Kidney (tissue), 14 donors: ENCODE results near the gene WDR49. TPM values are rescaled to one million over a fixed set of nuclear protein-coding genes. Genes with fewer than 3 reads are reported as not detected.
A peak's percentile ranks its signal among the peaks of the same experiment; 100 is the strongest.

Experiments
- DNase-seq, 5 donors: peaks; one replicate each; pipeline ENCODE4 v3.0.0-alpha.2; 2013 to 2020
- FAIRE-seq: peaks from 2 replicates; lab custom pipeline; 2012; peaks lifted over from hg19 to GRCh38; lab: Jason Lieb, UNC
- H3K27ac ChIP-seq, 2 donors: one replicate each; pipeline ENCODE4 v1.7.0; 2013; ENCODE audit warnings: low read depth in 2 of 2, low read length in 2 of 2, inconsistent platforms in 1 of 2
- H3K27me3 ChIP-seq: one replicate; pipeline ENCODE4 v1.7.1; 2013; ENCODE audit warnings: low read length, inconsistent platforms; ENCODE audit not compliant: control insufficient read depth, insufficient read depth
- H3K36me3 ChIP-seq, 3 donors: one replicate each; pipeline versions ENCODE4 v1.7.0 to v1.7.1; 2013; ENCODE audit warnings: low read length in 3 of 3, control low read depth in 1 of 3, inconsistent platforms in 1 of 3; ENCODE audit not compliant: insufficient read depth in 3 of 3, control insufficient read depth in 2 of 3
- H3K4me1 ChIP-seq, 3 donors: one replicate each; pipeline versions ENCODE4 v1.7.0 to v1.7.1; 2013; ENCODE audit warnings: low read length in 3 of 3, inconsistent platforms in 1 of 3, low read depth in 1 of 3; ENCODE audit not compliant: control insufficient read depth in 2 of 3, insufficient read depth in 2 of 3
- H3K4me3 ChIP-seq, 3 donors: one replicate each; pipeline versions ENCODE4 v1.7.0 to v1.8.1; 2013; ENCODE audit warnings: low read length in 3 of 3, control low read depth in 1 of 3, inconsistent platforms in 1 of 3
- H3K9ac ChIP-seq, 3 donors: one replicate each; pipeline versions ENCODE4 v1.7.0 to v1.7.1; 2013; ENCODE audit warnings: low read length in 3 of 3, control low read depth in 1 of 3, inconsistent platforms in 1 of 3
- H3K9me3 ChIP-seq, 3 donors: one replicate each; pipeline versions ENCODE4 v1.7.0 to v1.7.1; 2013; ENCODE audit warnings: low read length in 3 of 3, control low read depth in 1 of 3, inconsistent platforms in 1 of 3; ENCODE audit not compliant: control insufficient read depth in 2 of 3, insufficient read depth in 1 of 3
- intact Hi-C: fragments of 100-400 bp; cut with DNase I; formaldehyde crosslinking; loops from one replicate; pipeline ENCODE4 v1.11.1; 2022
- polyA plus RNA-seq: library from polyadenylated mRNA; stranded (reverse); fragments of 350-450 nt; fragmentation: Illumina TruSeq; extraction: RNeasy Lipid Tissue Mini Kit (QIAGEN cat#74804); gene quantifications from one replicate; pipeline ENCODE4 v1.2.3, GENCODE V29; 2014; ENCODE audit warnings: low read depth, low replicate concordance; ENCODE audit not compliant: insufficient read depth
- total RNA-seq: library from RNA; stranded (reverse); fragmentation: NEBNext Ultra II Directional; extraction: Animal tissue kit (Norgen Biotek cat#: 25700); gene quantifications from one replicate; pipeline ENCODE4 v1.2.1, GENCODE V29; 2021
- TF ChIP-seq, protein P1 (sequence below): IDR thresholded peaks from 3 replicates; pipeline ENCODE4 v1.5.1; 2012; ENCODE audit warnings: mild to moderate bottlenecking, moderate library complexity, borderline replicate concordance; ENCODE audit not compliant: insufficient read depth; ENCODE audit errors: extremely low read depth
- donor health status: control.
- donor health status: control.
- donor health status: control.
- donor health status: control.
- donor health status: control.
- donor health status: DM: yes; HTN: yes; CAD: no.
- donor health status: Normal renal cell carcinoma (clear cell type).

Gene WDR49
- total and polyA plus RNA-seq, 2 donors from 2014 or later, result 0.43 to 1.0 TPM

DNA sequence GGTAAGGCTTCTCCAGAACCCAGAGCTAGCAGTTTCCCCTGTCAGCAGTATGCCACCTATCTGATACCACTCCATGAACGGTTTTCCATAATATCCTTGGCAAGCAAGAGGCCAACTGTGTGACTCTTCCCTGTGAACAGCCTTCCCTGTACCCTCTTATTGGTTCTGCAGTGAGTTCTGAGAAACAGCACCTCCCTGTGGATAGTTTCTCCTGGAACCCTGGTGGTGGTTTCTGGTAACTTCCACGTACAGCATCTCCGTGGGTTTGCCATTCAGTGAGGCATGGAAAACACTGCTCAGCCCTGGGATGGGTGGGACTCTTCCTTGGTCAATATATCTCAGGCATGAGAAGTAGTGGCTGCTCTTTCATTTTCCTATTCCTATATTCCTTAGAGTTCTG, 160.5 kb downstream of the WDR49 start:
- H3K9ac ChIP-seq, result no peak overlapping the region
- no peaks in the 10 kb centered on the region for H3K9me3 ChIP-seq
- no peak overlapping the region for H3K27ac ChIP-seq
- FAIRE-seq, result no peak
- DNase-seq, result no peak
- H3K4me1 ChIP-seq, result no peaks in the 10 kb centered on the region
- no peaks in the 10 kb centered on the region for H3K36me3 ChIP-seq
- TF ChIP-seq, protein P1, sequence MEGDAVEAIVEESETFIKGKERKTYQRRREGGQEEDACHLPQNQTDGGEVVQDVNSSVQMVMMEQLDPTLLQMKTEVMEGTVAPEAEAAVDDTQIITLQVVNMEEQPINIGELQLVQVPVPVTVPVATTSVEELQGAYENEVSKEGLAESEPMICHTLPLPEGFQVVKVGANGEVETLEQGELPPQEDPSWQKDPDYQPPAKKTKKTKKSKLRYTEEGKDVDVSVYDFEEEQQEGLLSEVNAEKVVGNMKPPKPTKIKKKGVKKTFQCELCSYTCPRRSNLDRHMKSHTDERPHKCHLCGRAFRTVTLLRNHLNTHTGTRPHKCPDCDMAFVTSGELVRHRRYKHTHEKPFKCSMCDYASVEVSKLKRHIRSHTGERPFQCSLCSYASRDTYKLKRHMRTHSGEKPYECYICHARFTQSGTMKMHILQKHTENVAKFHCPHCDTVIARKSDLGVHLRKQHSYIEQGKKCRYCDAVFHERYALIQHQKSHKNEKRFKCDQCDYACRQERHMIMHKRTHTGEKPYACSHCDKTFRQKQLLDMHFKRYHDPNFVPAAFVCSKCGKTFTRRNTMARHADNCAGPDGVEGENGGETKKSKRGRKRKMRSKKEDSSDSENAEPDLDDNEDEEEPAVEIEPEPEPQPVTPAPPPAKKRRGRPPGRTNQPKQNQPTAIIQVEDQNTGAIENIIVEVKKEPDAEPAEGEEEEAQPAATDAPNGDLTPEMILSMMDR, result peak; percentile 18
- intact Hi-C loops, result no loop called here
- no peak overlapping the region for H3K4me3 ChIP-seq
- no peaks in the 10 kb centered on the region for H3K27me3 ChIP-seq

DNA sequence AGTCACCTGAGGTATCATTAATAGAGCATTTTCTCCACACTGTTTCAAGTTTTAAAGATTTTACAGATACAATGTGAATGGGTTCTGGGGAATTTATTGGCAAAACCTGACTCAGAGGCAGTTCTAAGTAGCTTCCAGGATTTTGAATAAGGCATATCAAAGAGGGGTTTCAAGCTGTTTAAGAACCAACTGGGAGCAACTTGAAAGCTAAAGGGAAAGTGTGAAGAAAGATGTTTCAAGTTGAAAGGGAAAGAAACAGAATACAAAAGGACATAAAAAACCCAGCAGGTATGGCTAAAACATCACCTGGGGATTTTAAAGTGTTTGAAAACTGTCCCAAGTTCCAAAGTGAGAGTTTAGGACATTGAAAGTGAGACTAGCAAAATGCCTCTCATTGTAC, 162.1 kb downstream of the WDR49 start:
- intact Hi-C loops, result no loop called here
- Histone ChIP-seq H3K9ac (no peak overlapping the region), H3K4me3 (no peak overlapping the region), H3K36me3 (no peaks in the 10 kb centered on the region), H3K4me1 (no peaks in the 10 kb centered on the region), H3K9me3 (no peaks in the 10 kb centered on the region), H3K27ac (no peak overlapping the region), H3K27me3 (no peaks in the 10 kb centered on the region)
- TF ChIP-seq, protein P1, result no peak
- DNase-seq (no peak), FAIRE-seq (no peak)

DNA sequence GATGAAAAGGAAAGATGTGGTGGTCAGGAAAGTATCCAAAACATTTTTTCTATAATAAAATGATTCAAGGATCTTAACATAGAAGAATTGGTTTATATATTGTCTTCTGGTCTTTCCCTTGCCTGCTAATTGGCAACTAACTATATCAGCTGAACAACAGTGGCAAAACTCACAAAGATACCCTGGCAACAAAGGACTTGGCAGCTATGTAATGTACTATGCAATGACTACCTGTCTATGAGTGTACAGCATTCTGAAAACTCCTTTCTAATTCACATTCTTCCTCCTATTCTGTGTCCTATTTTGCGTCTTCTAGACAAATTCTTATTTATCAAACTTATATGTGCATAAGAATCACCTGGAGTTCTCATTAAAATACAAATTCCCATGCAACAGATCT, 164.2 kb downstream of the WDR49 start:
- Histone ChIP-seq H3K4me3 (no peak overlapping the region), H3K27ac (no peak overlapping the region), H3K9me3 (no peaks in the 10 kb centered on the region), H3K4me1 (no peaks in the 10 kb centered on the region), H3K27me3 (no peaks in the 10 kb centered on the region), H3K9ac (no peak overlapping the region), H3K36me3 (no peaks in the 10 kb centered on the region)
- TF ChIP-seq, protein P1, result no peak
- DNase-seq, result no peak
- intact Hi-C loops, result no loop called here
- FAIRE-seq, result no peak

DNA sequence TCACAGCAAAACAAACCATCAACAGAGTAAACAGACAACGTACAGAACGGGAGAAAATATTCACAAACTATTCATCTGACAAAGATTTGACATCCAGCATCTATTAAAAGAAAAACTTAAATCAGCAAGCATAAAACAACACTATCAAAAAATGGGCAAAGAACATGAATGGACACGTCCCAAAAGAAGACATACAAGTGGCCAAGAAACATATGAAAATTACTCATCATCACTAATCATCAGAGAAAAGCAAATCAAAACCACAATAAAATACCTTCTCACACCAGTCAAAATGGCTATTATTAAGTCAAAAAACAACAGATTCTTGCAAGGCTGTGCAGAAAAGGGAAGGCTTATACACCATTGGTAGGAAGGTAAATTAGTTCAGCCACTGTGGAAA, 166.2 kb downstream of the WDR49 start:
- TF ChIP-seq, protein P1, result no peak

More for the DNA sequence above, 166.2 kb downstream of the WDR49 start:
- Histone ChIP-seq H3K27me3 (no peaks in the 10 kb centered on the region), H3K27ac (no peak overlapping the region), H3K9me3 (no peaks in the 10 kb centered on the region), H3K4me1 (no peaks in the 10 kb centered on the region), H3K9ac (no peak overlapping the region), H3K36me3 (no peaks in the 10 kb centered on the region), H3K4me3 (no peak overlapping the region)
- DNase-seq (no peak), FAIRE-seq (no peak)
- intact Hi-C loops, result no loop called here
